ENCODE results near the gene TMEM80.
A peak's percentile ranks its signal among the peaks of the same experiment; 100 is the strongest.
"Not testable (repeated sequence)": the region's sequence is repeated elsewhere in the genome, so short reads cannot be mapped to it uniquely, and the experiment has no call there.

Gene TMEM80

DNA sequence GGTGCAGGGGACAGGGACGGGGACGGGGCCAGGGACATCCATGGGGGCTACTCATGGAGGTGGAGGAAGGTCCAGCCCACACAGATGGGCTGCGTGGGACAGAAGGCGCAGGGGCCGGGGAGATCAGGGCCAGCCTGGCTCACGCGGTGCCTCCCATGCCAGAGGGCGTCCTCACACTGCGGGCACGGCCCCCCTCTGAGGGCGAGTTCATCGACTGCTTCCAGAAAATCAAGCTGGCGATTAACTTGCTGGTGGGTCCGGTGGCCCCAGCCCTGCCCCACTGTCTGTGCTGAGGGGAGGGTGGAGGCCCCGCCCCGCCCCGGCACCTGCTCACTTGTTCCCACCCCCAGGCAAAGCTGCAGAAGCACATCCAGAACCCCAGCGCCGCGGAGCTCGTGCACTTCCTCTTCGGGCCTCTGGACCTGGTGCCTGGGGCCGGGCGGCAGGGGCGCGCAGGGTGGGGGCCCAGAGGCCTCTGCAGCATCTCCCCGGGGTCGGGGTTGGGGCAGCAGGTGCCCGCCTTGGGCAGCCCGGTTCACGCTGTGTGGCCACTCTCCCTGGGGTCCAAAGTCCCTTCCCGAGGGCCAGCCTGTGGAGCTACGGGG lies 26.2 kb downstream of the TMEM80 start:
- DNase-seq (ENCODE audit: low read depth): no peak

DNA sequence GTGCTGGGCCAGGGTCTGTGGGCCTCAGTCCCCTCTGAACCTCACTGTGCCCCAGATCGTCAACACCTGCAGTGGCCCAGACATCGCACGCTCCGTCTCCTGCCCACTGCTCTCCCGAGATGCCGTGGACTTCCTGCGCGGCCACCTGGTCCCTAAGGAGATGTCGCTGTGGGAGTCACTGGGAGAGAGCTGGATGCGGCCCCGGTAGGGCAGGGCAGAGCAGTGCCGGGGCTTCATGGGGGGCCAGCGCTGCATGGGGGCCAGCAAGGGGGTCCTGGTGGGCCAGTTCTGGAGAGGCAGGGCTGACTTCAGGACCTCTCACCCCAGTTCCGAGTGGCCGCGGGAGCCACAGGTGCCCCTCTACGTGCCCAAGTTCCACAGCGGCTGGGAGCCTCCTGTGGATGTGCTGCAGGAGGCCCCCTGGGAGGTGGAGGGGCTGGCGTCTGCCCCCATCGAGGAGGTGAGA lies 26.8 kb downstream of the TMEM80 start:
- DNase-seq (ENCODE audit: low read depth): no peak

DNA sequence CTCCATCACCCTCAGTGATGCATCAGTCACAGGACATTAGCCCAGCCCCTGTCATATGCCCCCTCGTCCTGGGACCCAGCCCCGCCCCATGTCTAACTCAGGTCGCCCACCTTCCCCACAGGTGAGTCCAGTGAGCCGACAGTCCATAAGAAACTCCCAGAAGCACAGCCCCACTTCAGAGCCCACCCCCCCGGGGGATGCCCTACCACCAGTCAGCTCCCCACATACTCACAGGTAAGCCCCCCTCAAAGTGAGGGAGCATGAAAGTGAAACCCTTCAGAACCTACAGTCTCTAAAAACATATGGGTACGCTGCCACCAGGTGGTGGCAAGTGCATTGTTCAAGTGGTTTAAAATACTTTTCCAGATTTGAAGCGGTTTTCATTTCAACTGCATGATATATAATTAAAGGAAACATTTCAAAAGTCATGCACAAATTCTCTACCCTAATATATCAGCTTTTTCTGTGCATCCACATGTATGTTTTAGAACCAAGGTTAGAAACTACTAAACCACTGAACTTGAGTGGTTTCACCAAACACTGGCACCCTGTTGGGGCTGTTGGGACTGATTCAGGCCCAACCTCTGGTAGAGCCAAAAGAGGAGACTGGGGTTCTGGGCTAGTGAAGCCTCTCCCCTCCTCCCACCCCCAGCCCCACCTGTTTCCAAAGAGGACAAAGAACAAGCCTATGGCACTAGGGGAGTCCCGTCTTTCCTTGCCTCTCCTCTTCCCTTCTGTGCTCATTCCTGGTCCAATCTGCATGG lies 27.7 kb downstream of the TMEM80 start:
- no peak for DNase-seq (ENCODE audit: low read depth)

DNA sequence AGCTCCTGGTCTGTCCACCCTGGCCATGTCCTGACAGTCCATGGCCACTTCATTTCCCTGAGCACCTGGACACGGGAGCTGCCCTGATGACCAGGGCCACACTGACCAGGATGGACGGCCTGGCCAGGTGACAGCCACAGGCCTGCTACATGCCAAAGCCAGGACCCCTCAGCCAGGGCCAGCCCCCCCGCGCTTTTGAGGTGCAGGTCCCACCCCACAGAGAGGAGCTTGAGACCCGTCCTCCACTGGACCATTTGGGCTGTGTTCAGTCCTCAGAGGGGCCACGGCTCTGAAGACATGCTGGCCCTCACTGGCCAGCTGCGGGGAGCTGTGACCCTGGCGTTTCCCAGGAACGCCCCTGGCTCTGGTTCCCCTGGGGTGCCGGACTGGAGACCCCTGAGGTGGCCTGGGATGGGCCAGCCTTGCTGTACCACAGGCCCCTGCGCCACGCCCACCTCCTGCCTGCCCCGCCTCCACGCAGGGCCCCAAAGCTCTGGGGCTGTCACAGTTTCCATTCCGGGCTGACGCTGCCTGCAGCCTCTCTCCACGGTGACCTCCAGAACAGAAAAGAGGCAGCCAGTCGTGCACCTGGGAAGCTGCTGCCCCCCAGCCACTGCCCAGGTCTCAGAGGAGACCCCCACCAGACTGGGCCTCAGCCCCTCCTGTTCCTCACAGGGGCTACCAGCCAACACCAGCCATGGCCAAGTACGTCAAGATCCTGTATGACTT lies 28.6 kb downstream of the TMEM80 start:
- DNase-seq (ENCODE audit: low read depth): no peak

DNA sequence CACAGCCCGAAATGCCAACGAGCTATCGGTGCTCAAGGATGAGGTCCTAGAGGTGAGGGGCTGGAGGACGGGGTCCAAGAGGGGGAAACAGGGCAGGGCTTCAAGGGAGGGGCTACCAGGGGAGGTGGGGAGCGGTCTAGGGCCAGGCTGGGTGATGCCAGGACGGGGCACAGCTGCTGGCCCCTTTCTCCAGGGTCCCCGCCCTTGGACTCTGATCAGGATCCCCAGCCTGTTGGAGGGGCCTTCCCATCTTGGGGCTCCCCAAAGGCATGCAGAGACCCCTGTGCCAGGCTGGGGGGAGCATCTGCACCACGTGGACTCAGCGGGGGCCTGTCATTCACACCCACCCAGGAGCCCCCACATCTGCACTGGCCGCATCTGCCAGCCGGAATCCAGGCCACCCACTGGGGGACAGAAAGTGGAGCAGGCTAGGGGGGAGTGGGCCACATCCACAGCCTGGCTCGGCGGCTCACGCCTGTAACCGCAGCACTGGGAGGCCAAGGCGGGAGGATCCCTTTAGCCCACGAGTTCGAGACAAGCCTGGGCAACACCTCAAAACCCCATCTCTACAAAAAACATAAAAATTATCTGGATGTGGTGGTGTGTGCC lies 29.3 kb downstream of the TMEM80 start:
- DNase-seq (ENCODE audit: low read depth): no peak

DNA sequence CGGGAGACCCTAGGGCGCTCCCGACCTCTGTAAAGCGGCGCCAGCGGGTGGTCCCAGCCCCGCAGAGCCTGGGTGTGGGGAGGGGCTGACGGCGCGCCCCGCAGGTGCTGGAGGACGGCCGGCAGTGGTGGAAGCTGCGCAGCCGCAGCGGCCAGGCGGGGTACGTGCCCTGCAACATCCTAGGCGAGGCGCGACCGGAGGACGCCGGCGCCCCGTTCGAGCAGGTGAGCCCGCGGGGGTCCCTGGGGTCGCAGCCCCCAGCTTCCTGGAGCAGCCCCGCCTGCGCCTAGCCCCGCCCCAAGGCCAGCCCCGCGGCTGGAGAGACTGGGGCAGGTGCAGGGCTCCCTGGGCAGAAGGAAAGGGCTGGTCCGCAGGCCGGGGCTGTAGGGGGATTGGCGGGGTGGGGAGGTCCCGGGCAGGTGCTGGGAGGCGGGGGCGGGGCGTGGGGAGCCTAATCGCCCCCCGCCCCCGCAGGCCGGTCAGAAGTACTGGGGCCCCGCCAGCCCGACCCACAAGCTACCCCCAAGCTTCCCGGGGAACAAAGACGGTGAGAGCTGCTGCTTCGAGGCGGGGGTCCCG lies 30.1 kb downstream of the TMEM80 start:
- no peak for DNase-seq (ENCODE audit: low read depth)

DNA sequence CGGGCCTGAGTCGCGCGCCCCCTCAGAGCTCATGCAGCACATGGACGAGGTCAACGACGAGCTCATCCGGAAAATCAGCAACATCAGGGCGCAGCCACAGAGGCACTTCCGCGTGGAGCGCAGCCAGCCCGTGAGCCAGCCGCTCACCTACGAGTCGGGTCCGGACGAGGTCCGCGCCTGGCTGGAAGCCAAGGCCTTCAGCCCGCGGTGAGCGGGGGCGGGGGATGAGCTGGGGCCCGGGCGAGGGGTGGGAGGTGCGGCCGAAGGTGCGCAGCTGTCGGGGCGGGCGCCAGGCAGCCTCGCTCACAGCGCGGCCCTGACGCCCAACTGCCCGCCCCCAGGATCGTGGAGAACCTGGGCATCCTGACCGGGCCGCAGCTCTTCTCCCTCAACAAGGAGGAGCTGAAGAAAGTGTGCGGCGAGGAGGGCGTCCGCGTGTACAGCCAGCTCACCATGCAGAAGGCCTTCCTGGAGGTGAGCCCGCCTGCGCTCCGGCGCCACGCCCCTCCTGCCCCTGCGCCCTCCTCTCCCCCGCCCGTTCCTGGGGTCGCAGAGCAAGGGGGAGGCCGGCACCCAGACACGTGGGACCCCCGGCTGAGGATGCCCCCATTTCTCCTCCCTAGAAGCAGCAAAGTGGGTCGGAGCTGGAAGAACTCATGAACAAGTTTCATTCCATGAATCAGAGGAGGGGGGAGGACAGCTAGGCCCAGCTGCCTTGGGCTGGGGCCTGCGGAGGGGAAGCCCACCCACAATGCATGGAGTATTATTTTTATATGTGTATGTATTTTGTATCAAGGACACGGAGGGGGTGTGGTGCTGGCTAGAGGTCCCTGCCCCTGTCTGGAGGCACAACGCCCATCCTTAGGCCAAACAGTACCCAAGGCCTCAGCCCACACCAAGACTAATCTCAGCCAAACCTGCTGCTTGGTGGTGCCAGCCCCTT lies 30.9 kb downstream of the TMEM80 start:
- no peak for DNase-seq (ENCODE audit: low read depth)

DNA sequence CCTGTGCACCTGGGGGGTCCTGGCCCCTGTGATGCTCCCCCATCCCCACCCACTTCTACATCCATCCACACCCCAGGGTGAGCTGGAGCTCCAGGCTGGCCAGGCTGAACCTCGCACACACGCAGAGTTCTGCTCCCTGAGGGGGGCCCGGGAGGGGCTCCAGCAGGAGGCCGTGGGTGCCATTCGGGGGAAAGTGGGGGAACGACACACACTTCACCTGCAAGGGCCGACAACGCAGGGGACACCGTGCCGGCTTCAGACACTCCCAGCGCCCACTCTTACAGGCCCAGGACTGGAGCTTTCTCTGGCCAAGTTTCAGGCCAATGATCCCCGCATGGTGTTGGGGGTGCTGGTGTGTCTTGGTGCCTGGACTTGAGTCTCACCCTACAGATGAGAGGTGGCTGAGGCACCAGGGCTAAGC lies 31.7 kb downstream of the TMEM80 start:
- DNase-seq (ENCODE audit: low read depth): no peak

DNA sequence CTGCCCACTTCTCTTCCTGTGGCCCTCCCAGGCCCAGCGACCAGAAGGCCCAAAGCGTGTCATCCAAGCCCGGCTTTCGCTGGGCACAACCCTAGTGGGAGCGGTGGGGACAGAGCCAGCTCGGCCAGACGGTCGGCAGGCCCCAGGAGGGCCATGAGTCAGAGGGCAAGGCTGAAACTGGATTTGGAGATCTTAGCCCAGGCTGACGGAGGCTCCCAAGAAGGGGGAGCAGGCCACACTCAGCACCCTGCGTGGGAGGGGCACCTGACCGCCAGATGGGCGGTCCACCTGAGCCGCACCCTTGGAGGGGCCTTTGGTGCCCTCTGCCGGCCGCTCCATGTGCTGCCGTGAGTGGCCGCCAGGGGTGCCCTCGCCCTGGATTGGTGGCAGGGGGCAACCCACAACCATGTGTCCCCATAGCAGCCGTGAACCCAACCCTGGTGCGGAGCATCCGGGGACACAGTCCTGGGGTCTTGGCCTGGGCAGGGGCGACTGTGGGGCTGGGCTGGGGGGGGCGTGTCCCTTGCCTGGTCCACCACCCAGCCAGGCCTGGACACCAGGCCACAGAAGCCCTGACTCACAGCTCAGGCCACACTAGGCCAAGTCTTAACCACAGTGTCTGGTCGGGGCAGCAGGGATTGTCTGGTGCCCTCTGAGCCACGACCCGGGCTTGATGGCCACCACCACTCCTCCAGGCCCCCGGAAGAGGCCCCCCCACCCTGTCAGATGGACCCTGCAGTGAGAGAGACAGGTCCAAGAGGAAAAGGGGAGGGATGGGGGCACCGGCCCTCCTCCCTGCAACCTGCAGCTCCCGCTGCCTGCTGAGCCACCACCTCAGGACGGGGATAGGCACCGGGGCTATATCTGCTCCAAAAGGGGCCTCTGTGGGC lies 32.5 kb downstream of the TMEM80 start:
- DNase-seq (ENCODE audit: low read depth): peak; percentile 80

DNA sequence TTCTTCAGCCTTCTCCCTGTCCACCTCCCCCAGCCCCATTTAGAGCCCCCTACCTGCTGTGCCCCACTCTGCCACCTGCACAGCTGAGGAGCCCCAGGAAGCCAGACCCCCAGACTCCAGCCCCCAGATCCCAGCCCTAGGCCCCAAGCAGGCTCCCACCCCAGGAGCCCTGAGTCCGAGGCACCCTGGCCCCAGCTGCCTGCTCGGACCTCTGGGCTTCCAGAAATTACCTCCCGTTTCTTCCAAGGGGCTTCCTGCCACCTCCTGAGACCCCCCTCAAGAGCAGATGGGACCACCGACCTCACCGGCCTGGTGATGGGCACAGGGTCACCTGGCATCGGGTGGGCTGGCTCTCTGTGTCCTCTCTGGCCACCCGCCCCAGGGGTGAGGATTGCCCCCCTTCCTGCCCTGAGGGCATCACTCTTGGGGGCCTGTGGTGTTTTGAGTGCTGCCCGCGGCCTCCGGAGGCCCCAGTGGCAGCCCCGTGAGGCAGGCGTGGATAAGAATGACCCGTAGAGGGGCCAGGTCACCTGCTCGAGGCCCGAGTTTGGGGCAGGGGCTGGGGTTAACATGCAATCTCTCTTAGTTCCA lies 33.4 kb downstream of the TMEM80 start:
- no peak for DNase-seq (ENCODE audit: low read depth)

DNA sequence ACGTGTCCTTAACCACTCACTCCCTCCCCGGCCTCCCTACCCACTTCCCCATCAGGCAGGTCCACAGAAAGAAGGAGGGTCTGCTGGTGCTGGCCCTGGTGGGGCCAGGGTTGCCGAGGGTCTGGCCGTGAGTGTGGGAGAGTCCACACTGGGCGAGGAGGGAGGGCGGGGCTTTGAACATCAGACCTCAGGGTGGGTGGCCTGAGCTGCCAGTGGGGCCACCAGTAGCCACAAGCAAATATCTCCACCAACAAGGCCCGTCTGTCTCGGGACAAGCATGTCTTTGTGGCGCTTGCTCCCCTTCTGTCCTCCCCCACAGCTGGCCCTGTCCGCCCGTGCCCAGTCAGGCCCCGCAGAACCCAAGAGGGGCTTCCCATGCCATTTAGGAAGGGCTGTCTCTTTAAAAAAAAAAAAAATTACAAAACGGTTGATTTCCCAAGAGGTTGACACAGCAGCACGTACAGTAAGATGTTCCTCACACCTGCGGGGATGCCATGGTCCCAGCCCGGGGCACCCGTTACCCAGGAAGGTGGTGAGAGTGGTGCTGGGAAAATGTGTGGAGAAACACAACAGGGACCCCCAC lies 34.0 kb downstream of the TMEM80 start:
- no peak for DNase-seq (ENCODE audit: low read depth)

DNA sequence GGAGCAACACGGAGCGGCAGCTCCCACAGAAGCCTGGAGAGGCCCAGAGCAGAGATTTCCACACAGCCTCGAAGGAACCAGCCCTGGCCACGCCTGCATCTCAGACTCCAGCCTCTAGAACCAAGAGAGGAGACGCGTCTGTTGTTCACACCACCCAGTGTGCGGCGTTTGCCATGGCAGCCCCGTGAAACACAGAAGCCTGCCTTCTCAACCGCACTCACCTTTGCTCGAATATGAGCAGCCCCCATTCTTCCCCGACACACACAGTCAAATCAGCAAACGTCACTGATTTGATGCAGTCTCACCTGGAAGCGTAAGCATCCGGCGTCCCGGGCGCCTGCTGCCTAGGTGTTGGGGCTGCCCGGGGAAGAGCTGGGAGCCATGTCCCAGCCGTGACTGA lies 37.5 kb downstream of the TMEM80 start:
- DNase-seq (ENCODE audit: low read depth): no peak

DNA sequence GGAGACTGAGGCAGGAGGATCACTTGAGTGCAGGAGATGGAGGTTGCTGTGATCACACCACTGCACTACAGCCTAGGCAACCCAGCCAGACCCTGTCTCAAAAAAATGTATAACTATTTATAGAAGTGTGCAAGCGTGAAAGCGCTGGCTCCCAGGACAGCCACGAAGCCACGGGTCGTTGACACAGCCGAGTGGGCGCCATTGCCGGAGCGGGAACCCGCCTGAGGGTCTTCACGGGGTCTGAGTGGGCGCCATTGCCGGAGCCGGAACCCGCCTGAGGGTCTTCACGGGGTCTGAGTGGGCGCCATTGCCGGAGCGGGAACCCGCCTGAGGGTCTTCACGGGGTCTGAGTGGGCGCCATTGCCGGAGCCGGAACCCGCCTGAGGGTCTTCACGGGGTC lies 38.9 kb downstream of the TMEM80 start:
- DNase-seq (ENCODE audit: low read depth): not testable (repeated sequence)

DNA sequence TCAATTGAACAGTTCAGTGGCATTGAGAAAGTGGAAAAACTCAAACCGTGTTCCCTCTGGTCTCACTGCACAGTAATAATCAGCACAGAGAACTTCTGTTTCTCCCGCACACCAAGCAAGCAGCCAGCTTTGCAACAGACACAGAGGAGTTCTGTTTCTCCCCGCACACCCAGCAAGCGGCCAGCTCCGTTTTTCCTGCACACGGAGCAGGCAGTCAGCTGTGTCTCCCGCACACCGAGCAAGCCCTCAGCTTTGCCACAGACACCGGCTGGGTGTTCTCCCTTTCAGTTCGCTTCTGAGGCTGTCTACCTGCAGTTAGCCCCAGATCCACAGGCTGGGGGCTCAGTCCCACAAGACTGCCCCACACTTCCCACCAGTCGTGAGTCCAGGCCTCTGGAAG lies 41.8 kb downstream of the TMEM80 start:
- no peak for DNase-seq (ENCODE audit: low read depth)

DNA sequence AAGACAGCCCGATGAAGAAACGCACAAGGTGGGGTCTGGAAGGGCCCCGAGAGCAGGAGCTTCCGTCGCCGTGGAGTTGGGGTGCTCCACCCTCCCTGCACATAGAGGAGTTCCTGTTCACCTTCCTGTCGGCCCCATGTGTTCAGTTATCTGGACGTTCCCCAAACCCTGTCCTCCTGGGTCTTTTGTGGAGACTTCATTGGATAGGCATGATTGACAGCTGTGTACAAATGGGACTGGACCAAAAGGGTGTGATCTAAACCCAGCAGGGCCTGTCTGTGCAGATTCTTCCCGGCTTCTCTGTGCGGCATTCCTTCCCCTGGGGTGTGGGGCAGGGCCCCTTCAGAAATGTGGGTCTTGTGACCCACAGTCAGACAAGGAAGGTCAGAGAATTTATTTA lies 42.3 kb downstream of the TMEM80 start:
- not testable (repeated sequence) for DNase-seq (ENCODE audit: low read depth)

DNA sequence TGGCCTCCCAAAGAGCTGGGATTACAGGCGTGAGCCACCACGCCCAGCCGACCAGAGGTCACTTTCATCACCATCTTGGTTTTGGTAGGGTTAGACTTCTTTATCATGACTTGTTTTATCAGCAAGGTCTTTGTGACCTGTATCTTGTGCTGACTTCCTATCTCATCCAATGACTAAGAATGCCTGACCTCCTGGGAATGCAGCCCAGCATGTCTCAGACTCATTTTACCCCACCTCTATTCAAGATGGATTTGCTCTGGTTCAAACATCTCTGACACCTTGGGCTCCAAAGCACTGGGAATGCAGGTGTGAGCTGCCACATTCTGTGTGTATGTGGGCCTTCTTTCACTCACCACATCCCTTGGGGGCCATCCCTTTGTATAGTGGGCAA lies 46.5 kb downstream of the TMEM80 start:
- no peak for DNase-seq (ENCODE audit: low read depth)

DNA sequence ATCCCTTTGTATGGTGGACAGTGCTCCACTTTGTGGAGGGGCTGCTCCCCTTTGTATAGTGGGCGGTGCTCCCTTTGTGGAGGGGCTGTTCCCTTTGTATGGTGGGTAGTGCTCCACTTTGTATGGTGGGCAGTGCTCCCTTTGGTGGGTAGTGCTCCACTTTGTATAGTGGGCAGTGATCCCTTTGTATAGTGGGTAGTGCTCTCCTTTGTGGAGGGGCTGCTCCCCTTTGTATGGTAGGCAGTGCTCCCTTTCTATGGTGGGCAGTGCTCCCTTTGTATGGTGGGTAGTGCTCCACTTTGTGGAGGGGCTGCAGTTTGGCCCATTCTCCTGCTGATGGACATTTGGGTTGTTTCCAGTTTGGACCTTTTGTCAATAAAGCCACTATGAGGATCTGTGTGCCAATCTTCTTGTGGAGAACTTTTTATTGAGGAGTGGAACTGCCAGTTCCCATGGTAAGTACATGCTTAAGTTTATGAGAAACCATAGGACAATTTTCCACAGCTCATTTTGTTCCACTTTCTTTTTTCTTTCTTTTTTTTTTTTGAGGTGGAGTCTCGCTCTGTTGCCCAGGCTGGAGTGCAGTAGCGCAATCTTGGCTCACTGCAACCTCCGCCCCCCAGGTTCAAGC lies 47.1 kb downstream of the TMEM80 start:
- no peak for DNase-seq (ENCODE audit: low read depth)

DNA sequence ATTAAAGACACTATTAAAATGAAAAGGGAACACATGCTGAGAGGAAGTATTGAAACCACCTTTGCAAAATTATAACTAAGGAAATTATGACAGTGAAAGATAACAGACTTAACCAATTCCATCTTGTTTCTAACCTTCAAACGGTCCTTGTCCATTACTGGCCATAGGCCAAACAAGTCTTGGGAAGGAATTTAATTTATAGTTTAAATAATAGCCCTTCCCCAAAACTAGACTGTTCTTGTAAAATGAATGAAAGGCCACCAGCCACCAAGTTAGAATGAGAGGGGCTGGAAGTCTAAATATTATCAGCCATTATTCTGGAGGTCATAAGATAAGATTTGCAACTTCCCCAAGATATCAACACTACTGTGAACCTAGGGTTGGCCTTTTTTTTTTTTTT lies 49.8 kb downstream of the TMEM80 start:
- DNase-seq (ENCODE audit: low read depth): no peak
